ENCODE results near the gene ATP2A3. TPM values are rescaled to one million over a fixed set of nuclear protein-coding genes. Genes with fewer than 3 reads are reported as not detected.

Gene ATP2A3
- total and polyA plus RNA-seq, 2 experiments from 2014 or later = 4.2 to 6.9 TPM

DNA sequence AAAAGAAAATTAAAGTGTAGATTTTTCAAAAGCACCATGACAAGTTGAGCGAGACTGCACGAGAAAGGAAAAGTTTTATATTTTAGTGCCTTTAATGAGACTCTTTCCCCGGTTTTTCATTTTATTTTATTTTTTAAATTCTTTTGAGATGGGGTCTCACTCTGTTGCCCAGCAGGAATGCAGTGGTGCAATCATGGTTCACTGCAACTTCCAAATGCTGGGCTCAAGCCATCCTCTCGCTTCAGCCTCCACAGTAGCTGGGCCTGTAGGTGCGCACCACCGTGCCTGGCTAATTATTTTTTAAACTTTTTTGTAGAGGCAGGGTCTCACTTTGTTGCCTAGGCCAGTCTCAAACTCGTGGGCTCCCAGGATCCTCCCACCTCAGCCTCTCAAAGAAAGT is 5.7 kb upstream of the ATP2A3 start:
- no peak for DNase-seq (ENCODE audit: low read depth in 1 of 2, low spot score in 1 of 2)
- Histone ChIP-seq H3K4me3 (no peak overlapping the region), H3K4me1 (ENCODE audit: low read depth) (no peaks in the 10 kb centered on the region), H3K36me3 (no peaks in the 10 kb centered on the region), H3K9me3 (ENCODE audit: low read depth) (no peaks in the 10 kb centered on the region), H3K27me3 (peaks cover 7% of the 10 kb centered on the region), H3K27ac (no peak overlapping the region)
- TF ChIP-seq, protein P1, sequence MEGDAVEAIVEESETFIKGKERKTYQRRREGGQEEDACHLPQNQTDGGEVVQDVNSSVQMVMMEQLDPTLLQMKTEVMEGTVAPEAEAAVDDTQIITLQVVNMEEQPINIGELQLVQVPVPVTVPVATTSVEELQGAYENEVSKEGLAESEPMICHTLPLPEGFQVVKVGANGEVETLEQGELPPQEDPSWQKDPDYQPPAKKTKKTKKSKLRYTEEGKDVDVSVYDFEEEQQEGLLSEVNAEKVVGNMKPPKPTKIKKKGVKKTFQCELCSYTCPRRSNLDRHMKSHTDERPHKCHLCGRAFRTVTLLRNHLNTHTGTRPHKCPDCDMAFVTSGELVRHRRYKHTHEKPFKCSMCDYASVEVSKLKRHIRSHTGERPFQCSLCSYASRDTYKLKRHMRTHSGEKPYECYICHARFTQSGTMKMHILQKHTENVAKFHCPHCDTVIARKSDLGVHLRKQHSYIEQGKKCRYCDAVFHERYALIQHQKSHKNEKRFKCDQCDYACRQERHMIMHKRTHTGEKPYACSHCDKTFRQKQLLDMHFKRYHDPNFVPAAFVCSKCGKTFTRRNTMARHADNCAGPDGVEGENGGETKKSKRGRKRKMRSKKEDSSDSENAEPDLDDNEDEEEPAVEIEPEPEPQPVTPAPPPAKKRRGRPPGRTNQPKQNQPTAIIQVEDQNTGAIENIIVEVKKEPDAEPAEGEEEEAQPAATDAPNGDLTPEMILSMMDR (IDR thresholded peaks at IDR 0.05; ENCODE audit: low read depth, low read length) = no peak

GRCh38 chr17:3968886-3969524 is 4.8 kb upstream of the ATP2A3 start:
- TF ChIP-seq, protein P1 (IDR thresholded peaks at IDR 0.05; ENCODE audit: low read depth, low read length) = no peak
- H3K36me3 ChIP-seq = no peaks in the 10 kb centered on the region
- peaks cover 16% of the 10 kb centered on the region for H3K27me3 ChIP-seq
- H3K4me1 ChIP-seq (ENCODE audit: low read depth) = no peaks in the 10 kb centered on the region
- no peak overlapping the region for H3K4me3 ChIP-seq
- H3K9me3 ChIP-seq (ENCODE audit: low read depth) = no peaks in the 10 kb centered on the region
- H3K27ac ChIP-seq = no peak overlapping the region
- peak in 1 of 2 donors; percentile 67 for DNase-seq (ENCODE audit: low read depth in 1 of 2, low spot score in 1 of 2)

GRCh38 chr17:3968015-3968414 is 3.8 kb upstream of the ATP2A3 start:
- no peaks in the 10 kb centered on the region for H3K4me1 ChIP-seq (ENCODE audit: low read depth)
- no peaks in the 10 kb centered on the region for H3K36me3 ChIP-seq
- no peaks in the 10 kb centered on the region for H3K9me3 ChIP-seq (ENCODE audit: low read depth)
- no peak overlapping the region for H3K4me3 ChIP-seq
- H3K27me3 ChIP-seq = peaks cover 26% of the 10 kb centered on the region
- DNase-seq (ENCODE audit: low read depth in 1 of 2, low spot score in 1 of 2) = no peak
- TF ChIP-seq, protein P1 (IDR thresholded peaks at IDR 0.05; ENCODE audit: low read depth, low read length) = no peak
- H3K27ac ChIP-seq = no peak overlapping the region

DNA sequence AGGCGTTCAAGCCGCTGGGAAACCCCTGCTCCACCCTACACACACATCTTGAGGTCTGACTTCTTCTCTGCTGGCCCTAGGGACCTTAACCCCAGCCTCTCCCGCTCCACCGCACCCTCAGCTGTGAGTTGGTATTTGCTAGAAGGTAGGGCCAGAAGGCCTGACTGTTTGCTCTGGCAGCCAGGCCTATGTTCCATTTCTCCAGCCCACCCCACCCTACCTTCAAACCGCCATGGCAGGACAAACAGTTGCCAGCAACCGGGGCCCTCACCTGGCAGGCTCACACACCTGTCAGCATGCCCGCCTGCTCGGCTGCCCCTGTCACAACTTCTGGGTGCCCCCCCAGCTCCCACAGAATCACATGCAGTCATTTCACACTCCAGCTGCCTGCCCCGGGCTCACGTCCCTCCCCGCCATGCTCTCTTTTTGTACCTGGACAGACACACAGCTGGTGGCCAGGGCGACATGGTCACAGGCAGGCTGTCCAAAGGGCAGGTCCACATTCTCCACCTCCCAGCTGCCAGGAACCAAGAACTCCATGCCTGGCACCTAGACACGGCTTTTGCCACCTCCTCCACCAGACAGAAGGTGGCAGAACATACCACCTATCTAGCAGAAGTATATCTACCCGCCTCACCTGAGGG is 2.6 kb upstream of the ATP2A3 start:
- no peak overlapping the region for H3K27ac ChIP-seq
- H3K4me1 ChIP-seq (ENCODE audit: low read depth) = no peaks in the 10 kb centered on the region
- TF ChIP-seq, protein P1 (IDR thresholded peaks at IDR 0.05; ENCODE audit: low read depth, low read length) = no peak
- no peaks in the 10 kb centered on the region for H3K36me3 ChIP-seq
- no peaks in the 10 kb centered on the region for H3K9me3 ChIP-seq (ENCODE audit: low read depth)
- H3K4me3 ChIP-seq = no peak overlapping the region
- peaks cover 38% of the 10 kb centered on the region for H3K27me3 ChIP-seq
- DNase-seq (ENCODE audit: low read depth in 1 of 2, low spot score in 1 of 2) = no peak

GRCh38 chr17:3965118-3965800 is 1.0 kb upstream of the ATP2A3 start:
- Histone ChIP-seq H3K4me1 (ENCODE audit: low read depth) (peaks cover 13% of the 10 kb centered on the region), H3K36me3 (no peaks in the 10 kb centered on the region), H3K27me3 (peaks cover 43% of the 10 kb centered on the region), H3K9me3 (ENCODE audit: low read depth) (no peaks in the 10 kb centered on the region), H3K4me3 (peak overlapping the region; percentile 19), H3K27ac (no peak overlapping the region)
- TF ChIP-seq, protein P1 (IDR thresholded peaks at IDR 0.05; ENCODE audit: low read depth, low read length) = no peak
- peak; percentile 58 to 72 for DNase-seq (ENCODE audit: low read depth in 1 of 2, low spot score in 1 of 2)
